ENCODE measurements around the gene RFT1.

Gene RFT1

GRCh38 chr3:53114412-53115074 lies 15.7 kb downstream of the RFT1 start:
- H3K4me3 ChIP-seq (replicated peaks; ENCODE audit: insufficient read depth, low read length), result no peak overlapping the region
- H3K27me3 ChIP-seq (ENCODE audit: insufficient read depth, poor library complexity, severe bottlenecking), result no peaks in the 10 kb centered on the region
- H3K27ac ChIP-seq (replicated peaks), result no peak overlapping the region
- no peak for DNase-seq (ENCODE audit: low read depth in 1 of 2, low spot score in 1 of 2)
- no peak for TF ChIP-seq POLR2AphosphoS5 (IDR thresholded peaks at IDR 0.05; ENCODE audit: low read depth)
- no peak for TF ChIP-seq CTCF (IDR thresholded peaks at IDR 0.05; ENCODE audit: insufficient read depth, low read length)
- no peak for TF ChIP-seq GABPA (IDR thresholded peaks at IDR 0.05; ENCODE audit: low read depth)

GRCh38 chr3:53114011-53114400 lies 16.2 kb downstream of the RFT1 start:
- H3K27me3 ChIP-seq (ENCODE audit: insufficient read depth, poor library complexity, severe bottlenecking), result no peaks in the 10 kb centered on the region
- TF ChIP-seq POLR2AphosphoS5 (IDR thresholded peaks at IDR 0.05; ENCODE audit: low read depth), result peak; percentile 43
- TF ChIP-seq GABPA (IDR thresholded peaks at IDR 0.05; ENCODE audit: low read depth), result no peak
- TF ChIP-seq REST (IDR thresholded peaks at IDR 0.05; ENCODE audit: insufficient replicate concordance, low read depth), result no peak
- peak; percentile 88 for TF ChIP-seq CTCF (IDR thresholded peaks at IDR 0.05; ENCODE audit: insufficient read depth, low read length)
- H3K27ac ChIP-seq (replicated peaks), result no peak overlapping the region
- peak; percentile 56 to 83 for DNase-seq (ENCODE audit: low read depth in 1 of 2, low spot score in 1 of 2)
- no peak overlapping the region for H3K4me3 ChIP-seq (replicated peaks; ENCODE audit: insufficient read depth, low read length)

GRCh38 chr3:53113293-53114010 lies 16.8 kb downstream of the RFT1 start:
- H3K27me3 ChIP-seq (ENCODE audit: insufficient read depth, poor library complexity, severe bottlenecking), result no peaks in the 10 kb centered on the region
- H3K4me3 ChIP-seq (replicated peaks; ENCODE audit: insufficient read depth, low read length), result no peak overlapping the region
- no peak for TF ChIP-seq SPI1 (IDR thresholded peaks at IDR 0.05; ENCODE audit: borderline replicate concordance, low read depth)
- TF ChIP-seq GABPA (IDR thresholded peaks at IDR 0.05; ENCODE audit: low read depth), result no peak
- no peak for TF ChIP-seq REST (IDR thresholded peaks at IDR 0.05; ENCODE audit: insufficient replicate concordance, low read depth)
- TF ChIP-seq POLR2AphosphoS5 (IDR thresholded peaks at IDR 0.05; ENCODE audit: low read depth), result no peak
- no peak for TF ChIP-seq CTCF (IDR thresholded peaks at IDR 0.05; ENCODE audit: insufficient read depth, low read length)
- no peak overlapping the region for H3K27ac ChIP-seq (replicated peaks)
- DNase-seq (ENCODE audit: low read depth in 1 of 2, low spot score in 1 of 2), result no peak

Measured in HL-60 (cell line).